Natural killer cell (primary cell): ENCODE results near the gene FAM25G. TPM values are rescaled to one million over a fixed set of nuclear protein-coding genes. Genes with fewer than 3 reads are reported as not detected.
"Not testable (repeated sequence)": the region's sequence is repeated elsewhere in the genome, so short reads cannot be mapped to it uniquely, and the experiment has no call there.

ENCODE experiments used
- ATAC-seq, 3 donors: fragments of 150-1000 bp in 2 of 3; fragments of 200-7000 bp in 1 of 3; cut with Tn5 transposase; 1 replicate in 1 of 3; 2 replicates in 2 of 3; pipeline ENCODE4 v1.10.0; 2021; ENCODE audit warnings: mild to moderate bottlenecking in 2 of 3, moderate library complexity in 2 of 3
- DNase-seq, 2 donors: peaks; one replicate each; pipeline versions ENCODE4 v3.0.0 to v3.0.0-alpha.2; 2013 to 2021; ENCODE audit warnings: mixed read lengths in 1 of 2
- H3K27ac ChIP-seq: one replicate; pipeline ENCODE4 v1.5.1; 2013; ENCODE audit warnings: mild to moderate bottlenecking, low read length
- H3K27me3 ChIP-seq: one replicate; pipeline ENCODE4 v1.6.1; 2013; ENCODE audit warnings: low read length; ENCODE audit not compliant: control insufficient read depth, insufficient read depth
- H3K36me3 ChIP-seq: one replicate; pipeline ENCODE4 v1.6.1; 2013; ENCODE audit warnings: low read length; ENCODE audit not compliant: control insufficient read depth, insufficient read depth
- H3K4me1 ChIP-seq: one replicate; pipeline ENCODE4 v1.6.1; 2013; ENCODE audit warnings: low read length; ENCODE audit not compliant: control insufficient read depth, insufficient read depth
- H3K4me3 ChIP-seq: one replicate; pipeline ENCODE4 v1.5.1; 2013; ENCODE audit warnings: low read length
- H3K9me3 ChIP-seq: one replicate; pipeline ENCODE4 v1.6.1; 2013; ENCODE audit warnings: low read length; ENCODE audit not compliant: control insufficient read depth, insufficient read depth
- H3K27ac Mint-ChIP-seq, 2 donors: one replicate each; pipeline ENCODE4 v1.8.0; 2022; ENCODE audit warnings: mild to moderate bottlenecking in 2 of 2, mixed read lengths in 2 of 2, moderate library complexity in 1 of 2
- H3K27me3 Mint-ChIP-seq, 2 donors: one replicate each; pipeline ENCODE4 v1.8.0; 2022; ENCODE audit warnings: low read depth in 2 of 2, mixed read lengths in 2 of 2
- H3K36me3 Mint-ChIP-seq: one replicate; pipeline ENCODE4 v1.8.0; 2022; ENCODE audit warnings: mixed read lengths
- H3K4me1 Mint-ChIP-seq, 2 donors: one replicate each; pipeline ENCODE4 v1.8.0; 2022; ENCODE audit warnings: mixed read lengths in 2 of 2
- H3K4me3 Mint-ChIP-seq: one replicate; pipeline ENCODE4 v1.8.0; 2022; ENCODE audit warnings: mild to moderate bottlenecking, moderate library complexity, mixed read lengths
- H3K9me3 Mint-ChIP-seq, 2 donors: one replicate each; pipeline ENCODE4 v1.8.0; 2022; ENCODE audit warnings: mixed read lengths in 2 of 2
- WGBS: methylation state at CpG from one replicate; pipeline ENCODE4 v1.1.7; 2013; ENCODE audit warnings: missing lambda C conversion rate; ENCODE audit not compliant: insufficient coverage; 5-methylcytosine and 5-hydroxymethylcytosine counted together
- intact Hi-C: fragments of 100-400 bp; cut with micrococcal nuclease; formaldehyde crosslinking; loops from one replicate; pipeline ENCODE4 v1.14.2; 2022
- total RNA-seq, 4 donors: library from RNA; stranded (reverse); fragments of 120-200 nt in 1 of 4; gene quantifications; one replicate each; pipeline versions ENCODE4 v1.2.3 to v1.2.4, GENCODE V29; 2013 to 2022
- TF ChIP-seq, protein P1 (sequence below): fragments of 200-600 bp; IDR thresholded peaks from one replicate; pipeline ENCODE4 v1.8.0; 2022; ENCODE audit warnings: antibody characterized with exemption

Gene FAM25G
- total RNA-seq, 3 donors from 2014 or later (not counting 1 experiment from before 2014, with no cell fraction given): not detected

DNA sequence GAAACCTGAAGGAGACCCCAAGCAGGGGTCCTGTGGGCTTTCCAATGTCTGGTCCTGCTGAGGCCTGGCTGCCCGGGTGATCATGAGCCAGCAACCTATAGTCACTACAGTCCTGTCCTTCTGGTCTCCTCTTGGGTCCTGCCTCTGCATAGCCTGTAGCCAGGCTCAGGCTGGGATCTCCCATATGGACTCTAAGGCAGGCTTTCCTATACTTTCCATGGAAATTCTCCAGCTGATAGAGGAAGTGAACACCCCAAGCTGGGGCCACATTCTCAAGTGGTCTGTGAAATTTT is 34.0 kb downstream of the FAM25G start:
- Histone ChIP-seq H3K9me3 (no peaks in the 10 kb centered on the region), H3K4me3 (no peak overlapping the region), H3K27me3 (no peaks in the 10 kb centered on the region), H3K27ac (no peak overlapping the region), H3K4me1 (no peaks in the 10 kb centered on the region), H3K36me3 (no peaks in the 10 kb centered on the region)
- Mint-ChIP-seq H3K9me3 (no peaks in the 10 kb centered on the region), H3K36me3 (no peaks in the 10 kb centered on the region), H3K4me1 (no peaks in the 10 kb centered on the region), H3K4me3 (no peak overlapping the region), H3K27me3 (peaks cover 0 to 3% of the 10 kb centered on the region in 2 donors), H3K27ac (no peak overlapping the region)
- TF ChIP-seq, protein P1, sequence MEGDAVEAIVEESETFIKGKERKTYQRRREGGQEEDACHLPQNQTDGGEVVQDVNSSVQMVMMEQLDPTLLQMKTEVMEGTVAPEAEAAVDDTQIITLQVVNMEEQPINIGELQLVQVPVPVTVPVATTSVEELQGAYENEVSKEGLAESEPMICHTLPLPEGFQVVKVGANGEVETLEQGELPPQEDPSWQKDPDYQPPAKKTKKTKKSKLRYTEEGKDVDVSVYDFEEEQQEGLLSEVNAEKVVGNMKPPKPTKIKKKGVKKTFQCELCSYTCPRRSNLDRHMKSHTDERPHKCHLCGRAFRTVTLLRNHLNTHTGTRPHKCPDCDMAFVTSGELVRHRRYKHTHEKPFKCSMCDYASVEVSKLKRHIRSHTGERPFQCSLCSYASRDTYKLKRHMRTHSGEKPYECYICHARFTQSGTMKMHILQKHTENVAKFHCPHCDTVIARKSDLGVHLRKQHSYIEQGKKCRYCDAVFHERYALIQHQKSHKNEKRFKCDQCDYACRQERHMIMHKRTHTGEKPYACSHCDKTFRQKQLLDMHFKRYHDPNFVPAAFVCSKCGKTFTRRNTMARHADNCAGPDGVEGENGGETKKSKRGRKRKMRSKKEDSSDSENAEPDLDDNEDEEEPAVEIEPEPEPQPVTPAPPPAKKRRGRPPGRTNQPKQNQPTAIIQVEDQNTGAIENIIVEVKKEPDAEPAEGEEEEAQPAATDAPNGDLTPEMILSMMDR: no peak
- DNase-seq (no peak), ATAC-seq (no peak)
- WGBS: 97% methylated on average over 1 of the region's 1 CpG
- intact Hi-C loops: no loop called here

DNA sequence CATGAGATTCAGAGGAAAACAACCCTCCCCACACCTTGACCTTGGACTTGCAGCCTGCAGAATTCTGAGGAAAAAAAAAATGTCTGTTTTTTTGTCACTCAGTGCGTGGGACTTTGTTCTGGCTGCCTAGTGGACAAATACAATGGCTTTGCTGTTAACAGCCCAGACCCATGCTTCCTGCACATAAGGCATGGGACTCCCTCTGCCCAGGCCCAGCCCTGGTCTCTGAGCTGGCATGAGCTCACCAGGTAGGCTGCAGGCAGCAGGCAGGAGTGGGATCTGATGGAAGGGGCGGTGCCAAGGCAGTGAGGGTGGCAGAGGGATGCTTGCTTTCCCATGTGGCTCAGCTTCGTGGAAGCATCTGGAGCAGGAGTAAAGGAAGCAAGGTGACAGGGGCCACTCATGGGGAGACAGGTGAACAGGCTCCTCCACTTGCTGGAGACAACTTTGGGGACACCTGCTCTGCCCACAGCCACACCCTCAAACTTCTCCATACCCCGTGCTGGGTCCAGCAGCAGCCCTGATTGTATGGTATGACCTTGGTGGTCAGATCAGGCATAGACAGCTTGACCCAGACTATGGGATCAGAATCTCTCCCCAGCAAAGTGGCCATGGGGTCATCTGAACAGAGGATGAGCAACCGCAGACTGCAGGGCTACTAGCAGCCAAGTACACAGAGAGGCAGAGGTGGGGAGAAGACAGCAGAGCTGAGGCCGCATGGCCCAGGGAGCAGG is 34.5 kb downstream of the FAM25G start:
- intact Hi-C loops: no loop called here
- Histone ChIP-seq H3K36me3 (no peaks in the 10 kb centered on the region), H3K4me1 (no peaks in the 10 kb centered on the region), H3K27me3 (no peaks in the 10 kb centered on the region), H3K4me3 (no peak overlapping the region), H3K27ac (no peak overlapping the region), H3K9me3 (no peaks in the 10 kb centered on the region)
- no peak overlapping the region for H3K27ac Mint-ChIP-seq
- H3K4me1 Mint-ChIP-seq: no peaks in the 10 kb centered on the region
- peaks cover 0 to 3% of the 10 kb centered on the region in 2 donors for H3K27me3 Mint-ChIP-seq
- DNase-seq: no peak
- no peak overlapping the region for H3K4me3 Mint-ChIP-seq
- ATAC-seq: no peak
- H3K36me3 Mint-ChIP-seq: no peaks in the 10 kb centered on the region
- 81% methylated on average over 6 of the region's 6 CpGs for WGBS
- TF ChIP-seq, protein P1: no peak
- H3K9me3 Mint-ChIP-seq: no peaks in the 10 kb centered on the region

DNA sequence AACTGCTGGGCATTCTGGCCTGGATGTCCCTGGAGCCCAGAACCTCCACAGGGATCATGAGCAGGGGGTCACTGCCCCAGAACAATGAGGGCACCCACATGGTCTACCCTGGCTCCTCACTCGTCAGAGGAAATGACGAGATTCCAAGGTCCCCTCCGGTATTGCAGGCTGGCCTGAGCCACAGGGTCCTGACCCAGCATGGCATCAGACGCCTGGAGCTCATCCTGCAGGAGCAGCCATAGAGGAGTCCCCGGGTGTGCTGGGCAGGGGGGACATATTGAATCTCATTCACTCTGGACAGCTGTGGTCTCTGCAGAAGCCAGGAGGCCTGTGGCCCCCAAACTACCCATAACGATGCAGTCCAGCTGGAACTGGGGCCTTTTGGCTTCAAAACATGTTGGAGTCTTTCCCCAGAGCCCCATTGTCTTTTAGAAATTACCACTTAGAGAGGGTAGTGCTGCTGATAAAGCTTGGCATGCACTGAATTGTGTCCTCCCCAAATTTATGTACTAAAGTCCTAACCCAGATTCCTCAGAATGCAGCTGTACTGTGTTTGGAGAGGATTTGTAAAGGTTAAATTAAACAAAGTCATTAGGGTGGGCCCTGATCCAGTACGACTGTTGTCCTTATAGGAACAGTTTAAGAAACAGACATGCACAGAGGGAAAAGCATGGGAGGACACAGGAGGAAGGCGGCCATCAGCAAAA is 35.3 kb downstream of the FAM25G start:
- Mint-ChIP-seq H3K27me3 (peaks cover 0 to 3% of the 10 kb centered on the region in 2 donors), H3K4me1 (no peaks in the 10 kb centered on the region), H3K36me3 (no peaks in the 10 kb centered on the region), H3K4me3 (no peak overlapping the region), H3K27ac (no peak overlapping the region), H3K9me3 (no peaks in the 10 kb centered on the region)
- Histone ChIP-seq H3K4me3 (no peak overlapping the region), H3K36me3 (no peaks in the 10 kb centered on the region), H3K4me1 (no peaks in the 10 kb centered on the region), H3K27ac (no peak overlapping the region), H3K27me3 (no peaks in the 10 kb centered on the region), H3K9me3 (no peaks in the 10 kb centered on the region)
- ATAC-seq (no peak), DNase-seq (no peak)
- 88% methylated on average over 7 of the region's 8 CpGs for WGBS
- intact Hi-C loops: no loop called here
- TF ChIP-seq, protein P1: no peak

DNA sequence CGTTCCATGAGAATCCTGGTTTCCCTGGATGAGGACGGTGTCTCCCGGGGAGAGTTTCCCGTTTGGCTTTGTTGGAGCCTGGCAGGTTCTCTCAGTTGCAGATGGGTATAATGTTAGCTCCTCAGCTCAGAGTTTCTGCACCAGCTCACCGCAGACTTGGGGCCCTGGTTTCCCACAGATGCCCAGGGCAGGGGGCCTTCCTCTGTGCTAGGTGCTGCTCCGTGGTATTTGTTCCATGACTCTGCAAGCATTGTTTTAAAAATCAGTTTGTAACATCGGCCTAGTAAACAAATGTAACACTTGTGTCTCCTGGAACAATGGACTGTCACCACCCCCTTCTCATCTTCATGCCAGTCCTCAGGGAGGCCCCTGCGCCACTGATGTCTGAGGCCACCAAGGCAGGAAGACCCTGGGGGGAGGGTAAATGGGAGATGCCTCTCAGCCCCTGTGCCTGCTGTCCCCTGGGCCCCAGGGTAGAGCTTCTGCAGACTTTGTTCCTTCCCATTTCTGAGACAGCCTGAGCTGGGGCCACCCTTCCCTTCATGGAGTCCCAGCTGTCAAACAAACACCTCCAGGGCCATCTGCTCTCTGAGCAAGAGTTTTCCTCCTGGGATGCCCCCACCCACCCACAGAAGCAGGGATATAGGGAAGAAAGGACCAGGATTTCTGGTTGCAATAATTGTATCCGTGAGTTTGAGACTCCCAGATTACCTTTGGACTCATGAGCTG is 36.0 kb downstream of the FAM25G start:
- H3K4me1 ChIP-seq, H3K4me3 ChIP-seq, H3K9me3 Mint-ChIP-seq, ATAC-seq, H3K4me1 Mint-ChIP-seq, H3K27me3 Mint-ChIP-seq, DNase-seq, H3K27ac ChIP-seq, H3K27ac Mint-ChIP-seq, H3K9me3 ChIP-seq, H3K36me3 Mint-ChIP-seq, H3K36me3 ChIP-seq, H3K4me3 Mint-ChIP-seq, H3K27me3 ChIP-seq, intact Hi-C loops: not testable (repeated sequence)
- WGBS: 37% methylated on average over 8 of the region's 9 CpGs
